Midbrain (tissue), 1 donor: ENCODE data around the gene IPO4.
"Not testable (repeated sequence)": the region's sequence is repeated elsewhere in the genome, so short reads cannot be mapped to it uniquely, and the experiment has no call there.

Experiments
- DNase-seq: peaks from one replicate; lab custom pipeline; 2025; lab: John Stamatoyannopoulos, UW

Gene IPO4

GRCh38 chr14:24215495-24216344, 27.1 kb upstream of the IPO4 start, which contains the start of gene MDP1:
Gene MDP1 (minus strand): TSS chr14:24216066. CDS start chr14:24215955, 111 bp downstream.
- DNase-seq = peak; percentile 89

DNA sequence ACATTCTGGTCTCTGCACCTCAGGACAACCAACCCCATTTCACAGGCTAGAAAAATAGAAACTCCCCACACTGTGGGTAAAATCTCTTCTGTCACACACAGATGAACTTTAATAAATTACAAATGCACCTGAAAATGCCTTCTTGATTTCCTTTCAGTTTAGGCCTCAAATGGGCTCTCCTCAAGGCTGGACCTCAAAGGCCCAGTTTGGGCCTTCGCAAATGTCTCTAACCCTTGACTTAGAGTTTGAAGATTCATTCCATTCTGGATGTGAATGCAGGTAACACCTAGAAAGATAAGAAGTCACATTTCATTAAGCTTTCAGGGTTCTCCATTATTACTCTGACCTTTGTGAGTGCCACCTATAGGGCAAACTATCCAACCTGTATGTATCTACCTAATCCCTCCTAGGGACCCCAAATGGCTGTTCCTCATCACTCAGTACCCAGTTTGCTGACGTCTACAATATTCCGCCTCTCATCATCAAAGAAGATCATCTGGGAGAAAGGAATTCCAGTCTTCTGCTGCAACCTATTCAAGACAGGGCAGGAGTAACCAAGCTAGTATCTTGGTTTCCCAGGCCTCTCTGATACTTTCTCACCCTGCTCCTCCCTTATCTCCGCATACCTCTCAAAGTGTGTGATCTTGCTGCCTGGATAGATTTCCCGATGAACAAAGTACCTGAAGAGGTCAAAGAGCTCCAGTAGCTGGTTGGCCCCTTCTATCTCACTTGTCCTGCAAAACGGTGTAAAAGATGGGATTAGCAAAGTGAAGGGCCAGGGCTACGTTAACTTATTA, 25.4 kb upstream of the IPO4 start:
- no peak for DNase-seq

- DNase-seq = peak; percentile 90
Measured at GRCh38 chr14:24212924-24213865, 24.6 kb upstream of the IPO4 start, which contains the start of gene CHMP4A. Gene CHMP4A (minus strand): TSS chr14:24213488. CDS start chr14:24213439, 49 bp downstream.

DNA sequence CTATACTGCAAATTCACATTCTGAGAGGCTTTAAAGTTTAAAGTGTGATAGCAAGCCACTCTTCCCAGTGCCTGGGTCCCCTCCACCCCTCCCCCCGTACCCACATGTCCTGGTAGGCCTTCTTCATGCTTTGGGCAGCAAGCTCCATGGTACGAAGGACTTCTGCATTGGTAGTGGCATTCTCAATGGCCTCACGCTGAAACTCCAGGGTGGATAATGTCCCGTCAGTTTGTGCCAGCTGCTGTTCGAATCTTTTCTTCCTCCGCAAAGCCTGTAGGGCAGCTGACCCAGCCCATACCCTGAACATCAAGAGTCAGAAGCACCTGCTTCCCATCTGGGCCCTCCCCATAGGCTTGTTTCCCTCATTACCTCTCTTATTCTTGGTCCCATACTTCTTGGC, 22.7 kb upstream of the IPO4 start:
- no peak for DNase-seq

- DNase-seq = no peak
Measured at GRCh38 chr14:24207625-24208024, 19.0 kb upstream of the IPO4 start.

DNA sequence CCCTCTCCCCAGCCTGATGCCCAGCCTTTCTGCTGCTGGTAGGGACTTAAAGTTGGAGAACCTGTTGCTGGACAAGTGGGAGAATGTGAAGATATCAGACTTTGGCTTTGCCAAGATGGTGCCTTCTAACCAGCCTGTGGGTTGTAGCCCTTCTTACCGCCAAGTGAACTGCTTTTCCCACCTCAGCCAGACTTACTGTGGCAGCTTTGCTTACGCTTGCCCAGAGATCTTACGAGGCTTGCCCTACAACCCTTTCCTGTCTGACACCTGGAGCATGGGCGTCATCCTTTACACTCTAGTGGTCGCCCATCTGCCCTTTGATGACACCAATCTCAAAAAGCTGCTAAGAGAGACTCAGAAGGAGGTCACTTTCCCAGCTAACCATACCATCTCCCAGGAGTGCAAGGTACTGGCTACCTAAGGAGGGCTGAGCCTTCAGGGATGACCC, 18.5 kb upstream of the IPO4 start:
- no peak for DNase-seq

DNA sequence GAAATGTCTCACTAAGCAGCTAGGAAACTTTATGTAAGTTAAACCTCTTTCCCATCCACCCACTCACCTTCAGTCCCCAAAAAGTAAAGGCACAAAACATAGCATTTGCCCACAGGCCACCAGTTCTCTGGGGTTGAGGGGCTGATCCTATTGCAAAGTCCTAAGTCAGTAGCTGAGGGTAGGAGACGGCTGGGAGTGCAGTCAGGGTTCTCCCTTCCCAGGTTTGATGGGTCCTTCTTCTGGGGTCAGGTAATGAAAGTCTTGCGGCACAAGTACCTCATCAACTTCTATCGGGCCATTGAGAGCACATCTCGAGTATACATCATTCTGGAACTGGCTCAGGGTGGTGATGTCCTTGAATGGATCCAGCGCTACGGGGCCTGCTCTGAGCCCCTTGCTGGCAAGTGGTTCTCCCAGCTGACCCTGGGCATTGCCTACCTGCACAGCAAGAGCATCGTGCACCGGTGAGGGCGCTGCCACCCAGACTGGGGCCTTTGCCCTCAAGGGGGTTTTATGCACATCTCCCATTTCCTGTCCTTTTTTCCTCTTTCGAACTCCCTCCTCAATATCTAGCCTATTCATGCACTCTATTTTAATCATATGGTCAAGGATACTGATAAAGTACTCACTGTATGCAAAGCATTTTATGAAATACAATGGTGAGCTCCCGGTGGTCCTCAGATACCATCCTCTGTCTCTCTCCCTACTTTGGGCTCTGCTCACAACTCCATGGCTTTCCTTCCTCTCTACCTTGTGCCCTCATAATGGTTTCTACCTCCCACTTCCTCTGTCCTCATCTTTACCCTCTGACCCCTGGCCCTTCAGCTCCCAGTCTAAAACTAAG, 17.9 kb upstream of the IPO4 start:
- no peak for DNase-seq

- no peak for DNase-seq
Measured at GRCh38 chr14:24204163-24205146, 15.8 kb upstream of the IPO4 start.

GRCh38 chr14:24203249-24203886, 14.8 kb upstream of the IPO4 start:
- DNase-seq = not testable (repeated sequence)

- DNase-seq = not testable (repeated sequence)
Measured at GRCh38 chr14:24202538-24202937, 13.9 kb upstream of the IPO4 start.

DNA sequence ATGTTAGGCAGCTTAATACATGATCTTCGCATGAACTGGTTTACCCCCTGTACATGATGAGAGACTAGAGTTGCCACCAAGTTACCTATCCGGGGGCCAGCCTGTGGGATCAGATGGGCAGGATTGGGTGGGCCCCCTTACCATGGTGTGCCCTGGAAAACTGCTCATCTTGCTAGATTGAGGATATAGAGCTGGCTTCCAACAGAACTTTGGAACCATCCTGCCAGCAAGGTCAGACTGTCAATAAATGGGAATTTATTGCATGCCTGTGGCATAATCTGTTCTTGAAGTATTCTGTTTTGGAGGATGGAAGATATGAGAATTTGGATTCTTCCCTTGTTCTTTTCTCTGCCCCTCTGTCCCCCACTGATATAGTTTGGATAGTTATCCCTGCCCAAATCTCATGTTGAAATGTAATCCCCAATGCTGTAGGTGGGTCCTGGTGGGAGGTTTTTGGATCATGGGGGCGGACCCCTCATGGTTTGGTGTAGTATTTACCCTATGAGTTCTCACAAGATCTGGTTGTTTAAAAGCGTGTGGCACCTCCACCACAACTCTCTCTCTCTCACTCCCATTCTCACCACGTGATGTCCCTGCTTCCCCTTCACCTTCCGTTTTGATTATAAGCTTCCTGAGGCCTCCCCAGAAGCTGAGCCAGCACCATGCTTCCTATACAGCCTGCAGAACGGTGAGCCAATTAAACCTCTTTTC, 10.4 kb upstream of the IPO4 start:
- DNase-seq = no peak

DNA sequence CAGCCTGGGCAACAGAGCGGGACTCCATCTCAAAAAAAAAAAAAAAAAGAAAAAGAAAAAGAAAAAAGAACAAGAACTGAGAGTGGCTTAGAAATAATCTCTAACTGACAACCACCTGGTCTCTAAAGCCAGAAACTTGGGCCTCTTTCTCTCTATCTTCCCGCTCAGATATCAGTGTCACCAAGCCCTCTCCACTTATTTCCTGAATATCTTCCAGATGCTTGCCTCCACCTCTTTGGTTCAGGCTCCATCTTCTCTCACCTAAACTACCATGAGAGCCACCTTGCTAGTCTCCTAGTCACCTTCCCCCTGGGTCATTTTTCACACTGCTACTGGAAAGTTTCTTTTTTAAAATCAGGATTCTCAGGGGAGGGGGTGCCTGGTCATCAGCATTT, 8.4 kb upstream of the IPO4 start:
- DNase-seq = no peak

- no peak for DNase-seq
Measured at GRCh38 chr14:24196071-24197055, 7.7 kb upstream of the IPO4 start.

DNA sequence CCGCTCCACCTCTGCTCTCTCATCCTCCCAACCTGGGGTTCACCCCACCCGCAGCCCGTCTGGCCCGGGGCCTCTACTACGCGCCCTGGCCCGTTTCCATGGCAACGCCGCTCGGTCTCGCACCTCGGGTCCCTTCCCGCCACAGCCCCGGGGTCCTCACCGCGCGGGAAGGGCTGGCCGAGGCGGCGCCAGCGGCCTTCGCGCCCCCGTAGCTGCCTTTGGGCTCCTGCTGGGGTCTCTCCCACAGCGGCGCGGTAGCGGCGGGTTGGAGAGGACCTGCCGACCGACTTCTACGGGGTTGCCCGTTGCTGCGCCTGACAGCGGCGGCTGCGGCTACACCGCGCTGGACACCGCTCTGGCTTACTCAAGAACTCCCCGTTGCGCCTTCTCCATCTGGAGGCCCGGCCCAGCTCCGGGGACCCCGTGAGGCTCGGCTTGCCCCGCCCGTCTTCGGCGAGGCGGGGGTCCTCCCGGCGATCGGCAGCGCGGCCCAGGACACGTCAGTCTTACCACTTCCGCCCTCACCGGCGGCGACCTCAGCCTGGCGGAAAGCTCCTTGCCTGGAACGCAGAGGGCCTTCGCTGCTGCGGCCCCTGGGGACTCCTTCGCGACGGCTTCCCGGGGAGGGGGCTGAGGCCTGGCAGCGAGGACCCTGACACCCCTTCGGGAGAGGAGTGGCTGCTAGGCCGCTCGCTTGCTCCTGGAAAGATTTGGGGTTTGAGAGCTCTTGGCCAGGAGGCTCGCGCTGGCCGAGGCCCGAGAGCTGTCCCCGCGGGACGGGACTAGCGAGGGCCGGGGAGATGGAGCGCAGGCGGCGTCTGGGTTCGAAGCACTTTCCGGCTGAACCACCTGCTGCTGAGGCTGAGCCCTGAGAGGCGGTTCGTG, 6.8 kb upstream of the IPO4 start, which contains the start of gene TM9SF1:
TM9SF1 (minus strand) TSS at position 256 of the 885 bp plus-strand sequence. CDS start 422 bp downstream, outside the sequence.
- peak; percentile 83 for DNase-seq

- DNase-seq = no peak
Measured at GRCh38 chr14:24194873-24195185, 6.2 kb upstream of the IPO4 start.
